Right atrium auricular region (tissue), 2 donors: Measurements from ENCODE around the gene PBX4. TPM values are rescaled to one million over a fixed set of nuclear protein-coding genes. Genes with fewer than 3 reads are reported as not detected.

Experiments
- DNase-seq: peaks from one replicate; pipeline ENCODE4 v3.0.0-alpha.2; 2019; ENCODE audit warnings: low spot score
- H3K27ac ChIP-seq, 2 donors: fragments of 200-600 bp; sonication (generic); 1 replicate in 1 of 2; 2 replicates in 1 of 2; pipeline ENCODE4 v1.5.1; 2016 to 2019
- H3K27me3 ChIP-seq, 2 donors: fragments of 200-600 bp; sonication (generic); one replicate each; pipeline versions ENCODE4 v1.5.1 to v1.6.0; 2017 to 2019
- H3K36me3 ChIP-seq: fragments of 200-600 bp; sonication (generic); one replicate; pipeline ENCODE4 v1.5.1; 2016
- H3K4me1 ChIP-seq, 2 donors: fragments of 200-600 bp; sonication (generic); one replicate each; pipeline versions ENCODE4 v1.5.1 to v1.6.0; 2017 to 2019
- H3K4me3 ChIP-seq, 2 donors: fragments of 200-600 bp; sonication (generic); 1 replicate in 1 of 2; 2 replicates in 1 of 2; pipeline ENCODE4 v1.5.1; 2017 to 2019; ENCODE audit warnings: mild to moderate bottlenecking in 1 of 2, moderate library complexity in 1 of 2
- H3K9me3 ChIP-seq, 2 donors: fragments of 200-600 bp; sonication (generic); one replicate each; pipeline ENCODE4 v1.5.1; 2019
- CTCF ChIP-seq, 2 donors: fragments of 200-600 bp; sonication (generic); IDR thresholded peaks; one replicate each; pipeline ENCODE4 v1.5.1; 2019; ENCODE audit warnings: antibody characterized with exemption in 2 of 2
- total RNA-seq, 2 donors: library from RNA; depleted of rRNA; stranded (reverse); fragments of >200 nt; gene quantifications; one replicate each; pipeline ENCODE4 v1.1.0, GENCODE V29; 2016

Gene PBX4
- total RNA-seq, 2 donors from 2014 or later: not detected

- H3K9me3 ChIP-seq: no peaks in the 10 kb centered on the region
- no peak for TF ChIP-seq CTCF (IDR thresholded peaks at IDR 0.05)
- H3K4me1 ChIP-seq: peaks cover 0 to 10% of the 10 kb centered on the region in 2 donors
- H3K27me3 ChIP-seq: no peaks in the 10 kb centered on the region
- H3K4me3 ChIP-seq: no peak overlapping the region
- H3K27ac ChIP-seq: no peak overlapping the region
- peaks cover 50% of the 10 kb centered on the region for H3K36me3 ChIP-seq
- DNase-seq: no peak
Observed at GRCh38 chr19:19645233-19645870, 26.9 kb upstream of the PBX4 start.

GRCh38 chr19:19644054-19644388 is 25.5 kb upstream of the PBX4 start:
- peak overlapping the region in 1 of 2 donors; percentile 76 for H3K4me3 ChIP-seq
- TF ChIP-seq CTCF (IDR thresholded peaks at IDR 0.05): peak; percentile 27 to 42
- peaks cover 0 to 10% of the 10 kb centered on the region in 2 donors for H3K4me1 ChIP-seq
- no peak overlapping the region for H3K27ac ChIP-seq
- H3K9me3 ChIP-seq: no peaks in the 10 kb centered on the region
- H3K36me3 ChIP-seq: peaks cover 38% of the 10 kb centered on the region
- H3K27me3 ChIP-seq: no peaks in the 10 kb centered on the region
- DNase-seq: no peak

- Histone ChIP-seq H3K4me3 (peak within 1 kb of the TSS; percentile 50 to 76), H3K36me3 (peaks cover 38% of the 10 kb centered on the region), H3K27ac (peak within 1 kb of the TSS; percentile 6 to 75), H3K27me3 (no peaks in the 10 kb centered on the region), H3K4me1 (peaks cover 0 to 10% of the 10 kb centered on the region in 2 donors), H3K9me3 (no peaks in the 10 kb centered on the region)
- DNase-seq: no peak
- TF ChIP-seq CTCF (IDR thresholded peaks at IDR 0.05): peak; percentile 88 to 94
Observed at GRCh38 chr19:19643158-19644053, 24.9 kb upstream of the PBX4 start, which contains the start of gene GMIP. GMIP (minus strand) TSS chr19:19643657; CDS start chr19:19643529, 128 bp downstream.

GRCh38 chr19:19642506-19643157 is 24.1 kb upstream of the PBX4 start:
- no peak for DNase-seq
- peaks cover 30% of the 10 kb centered on the region for H3K36me3 ChIP-seq

More at GRCh38 chr19:19642506-19643157, 24.1 kb upstream of the PBX4 start:
- Histone ChIP-seq H3K9me3 (no peaks in the 10 kb centered on the region), H3K27me3 (no peaks in the 10 kb centered on the region), H3K4me3 (peak overlapping the region; percentile 50 to 76), H3K4me1 (peaks cover 0 to 10% of the 10 kb centered on the region in 2 donors), H3K27ac (peak overlapping the region in 1 of 2 donors; percentile 75)
- TF ChIP-seq CTCF (IDR thresholded peaks at IDR 0.05): no peak
